Esophagus squamous epithelium (tissue), 5 donors: ENCODE results near the gene NRAP. TPM values are rescaled to one million over a fixed set of nuclear protein-coding genes. Genes with fewer than 3 reads are reported as not detected.

Source experiments
- DNase-seq: peaks from one replicate; lab custom pipeline; 2025; lab: John Stamatoyannopoulos, UW
- H3K27ac ChIP-seq, 4 donors: fragments of 200-600 bp; sonication (generic); one replicate each; pipeline ENCODE4 v1.5.1; 2016 to 2019; ENCODE audit warnings: mild to moderate bottlenecking in 1 of 4
- H3K27me3 ChIP-seq, 4 donors: fragments of 200-600 bp; sonication (generic); 1 replicate in 3 of 4; 2 replicates in 1 of 4; pipeline versions ENCODE4 v1.5.1 to v1.6.0; 2017 to 2021; ENCODE audit warnings: antibody characterized with exemption in 1 of 4
- H3K36me3 ChIP-seq, 3 donors: fragments of 200-600 bp; sonication (generic); one replicate each; pipeline ENCODE4 v1.5.1; 2016 to 2019
- H3K4me1 ChIP-seq, 3 donors: fragments of 200-600 bp; sonication (generic); one replicate each; pipeline ENCODE4 v1.5.1; 2017 to 2019
- H3K4me3 ChIP-seq, 4 donors: fragments of 200-600 bp; sonication (generic); 1 replicate in 3 of 4; 2 replicates in 1 of 4; pipeline ENCODE4 v1.5.1; 2016 to 2019; ENCODE audit warnings: mild to moderate bottlenecking in 2 of 4, moderate library complexity in 1 of 4
- H3K9me3 ChIP-seq, 3 donors: fragments of 200-600 bp; sonication (generic); one replicate each; pipeline ENCODE4 v1.5.1; 2016 to 2019
- POLR2A ChIP-seq, 4 donors: fragments of 450-650 bp; IDR thresholded peaks; one replicate each; pipeline ENCODE4 v1.6.1; 2017; ENCODE audit warnings: antibody characterized with exemption in 4 of 4, mild to moderate bottlenecking in 4 of 4, moderate library complexity in 3 of 4
- WGBS, 2 donors: methylation state at CpG; one replicate each; pipeline ENCODE4 v1.1.5; 2018; 5-methylcytosine and 5-hydroxymethylcytosine counted together
- intact Hi-C: fragments of 100-400 bp; cut with DNase I; formaldehyde crosslinking; loops from one replicate; pipeline ENCODE4 v1.15.0; 2022
- total RNA-seq, 4 donors: library from RNA; depleted of rRNA; stranded (reverse); fragments of >200 nt; gene quantifications; one replicate each; pipeline ENCODE4 v1.1.0, GENCODE V29; 2016
- TF ChIP-seq, protein P1 (sequence below), 6 experiments: fragments of 450-650 bp in 4 of 6; fragments of 200-600 bp in 2 of 6; sonication (generic) in 2 of 6; IDR thresholded peaks; one replicate each; pipeline ENCODE4 v1.5.1; 2016 to 2019; ENCODE audit warnings: antibody characterized with exemption in 6 of 6, mild to moderate bottlenecking in 4 of 6, moderate library complexity in 4 of 6
- donor health status: DM: yes; HTN: yes; CAD: no.

NRAP gene
- total RNA-seq, 4 donors from 2014 or later, result 0.08 TPM; not detected in 3

DNA sequence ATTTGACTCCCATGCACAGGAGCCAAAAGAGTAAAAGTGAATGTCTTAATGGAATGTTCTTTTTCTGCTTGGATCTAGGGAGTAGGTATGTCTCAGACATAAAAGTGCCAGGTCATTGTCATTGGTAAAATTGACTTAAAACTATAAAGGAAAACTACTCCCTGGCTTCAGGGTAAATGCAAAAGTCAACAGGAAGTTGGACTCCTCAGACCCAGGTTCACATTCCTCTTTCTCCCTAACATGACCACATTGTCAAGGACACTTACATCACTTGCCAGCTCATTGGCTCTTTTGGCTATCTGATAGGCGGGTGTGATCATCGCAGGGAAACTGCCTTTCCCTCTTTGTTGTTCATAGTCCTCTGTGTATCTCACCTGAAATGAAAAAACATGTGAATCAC lies 13.7 kb downstream of the NRAP start:
- 56 to 100% methylated on average over 2 of the region's 2 CpGs for WGBS, 2 donors
- H3K4me3 ChIP-seq, result no peak overlapping the region
- TF ChIP-seq, protein P1, sequence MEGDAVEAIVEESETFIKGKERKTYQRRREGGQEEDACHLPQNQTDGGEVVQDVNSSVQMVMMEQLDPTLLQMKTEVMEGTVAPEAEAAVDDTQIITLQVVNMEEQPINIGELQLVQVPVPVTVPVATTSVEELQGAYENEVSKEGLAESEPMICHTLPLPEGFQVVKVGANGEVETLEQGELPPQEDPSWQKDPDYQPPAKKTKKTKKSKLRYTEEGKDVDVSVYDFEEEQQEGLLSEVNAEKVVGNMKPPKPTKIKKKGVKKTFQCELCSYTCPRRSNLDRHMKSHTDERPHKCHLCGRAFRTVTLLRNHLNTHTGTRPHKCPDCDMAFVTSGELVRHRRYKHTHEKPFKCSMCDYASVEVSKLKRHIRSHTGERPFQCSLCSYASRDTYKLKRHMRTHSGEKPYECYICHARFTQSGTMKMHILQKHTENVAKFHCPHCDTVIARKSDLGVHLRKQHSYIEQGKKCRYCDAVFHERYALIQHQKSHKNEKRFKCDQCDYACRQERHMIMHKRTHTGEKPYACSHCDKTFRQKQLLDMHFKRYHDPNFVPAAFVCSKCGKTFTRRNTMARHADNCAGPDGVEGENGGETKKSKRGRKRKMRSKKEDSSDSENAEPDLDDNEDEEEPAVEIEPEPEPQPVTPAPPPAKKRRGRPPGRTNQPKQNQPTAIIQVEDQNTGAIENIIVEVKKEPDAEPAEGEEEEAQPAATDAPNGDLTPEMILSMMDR (IDR thresholded peaks at IDR 0.05), result no peak
- no peak for TF ChIP-seq POLR2A (IDR thresholded peaks at IDR 0.05)
- H3K9me3 ChIP-seq, result no peaks in the 10 kb centered on the region
- peaks cover 0 to 13% (median 0%) of the 10 kb centered on the region in 3 donors for H3K4me1 ChIP-seq
- no peak for DNase-seq
- H3K36me3 ChIP-seq, result no peaks in the 10 kb centered on the region
- intact Hi-C loops, result no loop called here
- H3K27ac ChIP-seq, result no peak overlapping the region
- H3K27me3 ChIP-seq, result peaks cover 0 to 46% (median 0%) of the 10 kb centered on the region in 4 donors

DNA sequence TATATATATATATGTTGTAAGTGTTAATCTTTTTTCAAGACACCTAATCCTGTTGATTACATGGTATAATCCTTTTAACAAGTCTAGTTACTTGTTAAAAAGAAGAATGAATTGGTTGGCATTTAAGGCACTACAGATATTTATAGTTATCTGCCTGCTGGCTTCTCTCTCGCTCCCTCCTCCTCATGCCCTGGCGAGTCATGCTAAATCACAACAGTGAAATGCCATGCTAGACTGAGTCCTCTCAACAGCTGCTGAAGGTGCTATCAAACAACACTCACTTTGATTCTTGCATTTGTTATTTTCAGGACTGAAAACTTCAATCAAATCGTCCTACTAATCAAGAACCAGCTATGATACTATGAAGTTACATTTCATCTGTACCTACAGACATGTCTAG lies 15.4 kb downstream of the NRAP start:
- no peaks in the 10 kb centered on the region for H3K9me3 ChIP-seq
- H3K36me3 ChIP-seq, result no peaks in the 10 kb centered on the region
- no peak overlapping the region for H3K4me3 ChIP-seq
- 33 to 42% methylated on average over 3 of the region's 3 CpGs for WGBS, 2 donors
- H3K4me1 ChIP-seq, result peaks cover 0 to 26% (median 0%) of the 10 kb centered on the region in 3 donors
- no peak overlapping the region for H3K27ac ChIP-seq
- no peak for DNase-seq
- H3K27me3 ChIP-seq, result peaks cover 0 to 31% (median 1%) of the 10 kb centered on the region in 4 donors
- intact Hi-C loops, result no loop called here
- TF ChIP-seq POLR2A (IDR thresholded peaks at IDR 0.05), result no peak
- TF ChIP-seq, protein P1 (IDR thresholded peaks at IDR 0.05), result no peak

DNA sequence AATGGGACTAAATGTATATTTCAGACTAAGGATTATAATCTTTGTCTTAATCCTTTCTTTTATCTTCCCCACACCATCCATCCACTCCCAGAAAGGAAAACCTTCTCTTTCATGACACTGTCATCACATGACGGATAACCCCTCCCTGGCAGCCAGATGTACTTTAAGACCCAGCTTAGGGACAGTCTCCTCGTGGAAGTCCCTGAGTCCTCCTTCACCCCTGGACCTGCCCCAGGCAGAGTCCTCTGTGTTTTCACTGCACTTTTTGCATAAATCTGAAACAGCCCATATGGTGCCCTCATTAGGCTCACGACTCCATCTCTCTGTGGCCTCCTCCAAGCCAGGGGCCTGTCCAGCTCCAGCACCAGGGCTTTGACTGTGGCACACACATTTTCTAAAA lies 16.0 kb downstream of the NRAP start:
- no peak for DNase-seq
- Histone ChIP-seq H3K4me3 (no peak overlapping the region), H3K36me3 (no peaks in the 10 kb centered on the region), H3K4me1 (peaks cover 0 to 33% (median 0%) of the 10 kb centered on the region in 3 donors), H3K27ac (no peak overlapping the region), H3K9me3 (no peaks in the 10 kb centered on the region), H3K27me3 (peaks cover 0 to 26% (median 1%) of the 10 kb centered on the region in 4 donors)
- intact Hi-C loops, result no loop called here
- no peak for TF ChIP-seq POLR2A (IDR thresholded peaks at IDR 0.05)
- TF ChIP-seq, protein P1 (IDR thresholded peaks at IDR 0.05), result no peak
- WGBS, 2 donors, result 56 to 86% methylated on average over 2 to 3 of the region's 3 CpGs

DNA sequence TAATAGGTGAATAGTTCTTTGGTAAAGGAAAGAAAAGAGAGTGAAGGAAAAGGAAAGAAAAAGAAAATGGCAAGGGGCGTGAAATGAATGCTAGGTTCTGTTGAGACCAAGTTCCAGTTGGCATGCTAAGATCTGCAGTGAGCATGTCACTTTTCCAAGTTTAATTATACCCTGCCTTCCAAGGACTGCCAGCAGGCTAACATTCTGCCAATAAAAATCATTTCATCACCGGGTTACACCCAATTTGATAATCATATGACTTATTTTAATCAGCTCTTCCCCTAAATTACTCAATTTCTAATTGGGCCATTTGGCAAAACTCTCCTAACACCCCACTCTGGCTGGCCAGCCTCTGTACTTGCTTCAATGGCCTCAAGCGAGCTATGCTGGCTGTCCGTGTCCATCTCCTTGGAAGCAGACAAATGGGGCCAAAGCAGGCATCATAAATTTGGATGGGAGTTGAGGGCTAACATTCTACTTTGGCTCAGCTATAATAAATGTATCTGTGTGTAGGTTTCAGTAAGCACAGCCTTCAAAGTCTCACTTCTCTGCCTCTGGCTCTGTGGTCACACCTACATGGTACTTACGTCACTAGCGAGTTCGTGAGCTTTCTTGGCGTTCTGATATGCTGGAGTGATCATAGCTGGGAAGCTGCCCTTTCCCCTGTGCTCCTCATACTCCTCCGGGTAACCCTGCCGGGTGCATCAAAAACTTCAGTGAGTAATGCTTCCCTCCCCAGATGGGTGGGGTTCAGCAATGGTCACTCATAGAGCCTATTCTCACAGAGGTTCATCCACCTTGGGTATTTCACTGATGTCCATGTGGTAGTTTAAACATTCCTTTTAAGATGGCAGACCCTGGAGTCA lies 17.3 kb downstream of the NRAP start:
- Histone ChIP-seq H3K4me1 (peaks cover 0 to 38% (median 0%) of the 10 kb centered on the region in 3 donors), H3K27ac (peak overlapping the region in 1 of 4 donors; percentile 10), H3K9me3 (no peaks in the 10 kb centered on the region), H3K36me3 (no peaks in the 10 kb centered on the region), H3K4me3 (no peak overlapping the region), H3K27me3 (peaks cover 0 to 17% (median 1%) of the 10 kb centered on the region in 4 donors)
- no peak for DNase-seq
- TF ChIP-seq, protein P1 (IDR thresholded peaks at IDR 0.05), result no peak
- no peak for TF ChIP-seq POLR2A (IDR thresholded peaks at IDR 0.05)
- intact Hi-C loops, result no loop called here
- WGBS, 2 donors, result 35 to 70% methylated on average over 8 to 10 of the region's 10 CpGs
